HEK293 (cell line): ENCODE measurements around the gene ATP6V1B1.

ENCODE experiments used
- CTCF ChIA-PET: fragments of 350-600 bp; formaldehyde crosslinking; extraction: SDS; loops from one replicate; lab custom pipeline; 2021; ENCODE audit warnings: antibody characterized with exemption; lab: Yijun Ruan, JAX
- POLR2A ChIA-PET: fragments of 300-600 bp; formaldehyde crosslinking; extraction: SDS; loops from one replicate; lab custom pipeline; 2020; ENCODE audit warnings: antibody characterized with exemption, inconsistent platforms; lab: Yijun Ruan, JAX
- H3K27ac ChIP-seq: fragments of 200-500 bp; sonication (Bioruptor generic); 2 replicates; pipeline ENCODE4 v1.5.1; 2014; ENCODE audit warnings: low read depth, low read length, control low read depth, inconsistent platforms; ENCODE audit errors: extremely low read depth
- H3K36me3 ChIP-seq, 2 experiments: fragments of 200-500 bp in 1 of 2; sonication (Bioruptor generic) in 1 of 2; 1 replicate in 1 of 2; 2 replicates in 1 of 2; pipeline ENCODE4 v1.5.1; 2014 to 2017; ENCODE audit warnings: inconsistent platforms in 2 of 2, low read length in 2 of 2; ENCODE audit not compliant: control insufficient read depth in 2 of 2, insufficient read depth in 1 of 2
- H3K4me1 ChIP-seq: fragments of 200-500 bp; sonication (Bioruptor generic); 2 replicates; pipeline ENCODE4 v1.5.1; 2014; ENCODE audit warnings: mild to moderate bottlenecking, low read length, inconsistent platforms; ENCODE audit not compliant: control insufficient read depth, insufficient read depth
- H3K4me3 ChIP-seq: 2 replicates; pipeline ENCODE4 v1.5.1; 2011; ENCODE audit warnings: low read depth, mild to moderate bottlenecking, control low read depth, low read length, moderate library complexity
- H3K9me3 ChIP-seq: fragments of 200-500 bp; sonication (Bioruptor generic); 2 replicates; pipeline ENCODE4 v1.5.1; 2014; ENCODE audit warnings: low read depth, low read length, inconsistent platforms; ENCODE audit not compliant: control insufficient read depth, insufficient read depth
- BCL11A ChIP-seq: fragments of 450-650 bp; formaldehyde crosslinking; IDR thresholded peaks from 2 replicates; pipeline ENCODE4 v1.5.1; 2016; ENCODE audit warnings: low read depth, missing biosample characterization, missing genetic modification characterization
- EGR2 ChIP-seq: fragments of 450-650 bp; formaldehyde crosslinking; IDR thresholded peaks from 2 replicates; pipeline ENCODE4 v1.5.1; 2016; ENCODE audit warnings: low read depth, missing biosample characterization, missing genetic modification characterization
- GLI4 ChIP-seq: fragments of 450-650 bp; formaldehyde crosslinking; IDR thresholded peaks from 2 replicates; pipeline ENCODE4 v1.5.1; 2016; ENCODE audit warnings: missing biosample characterization, missing genetic modification characterization
- HOXA7 ChIP-seq: sonication (generic); formaldehyde crosslinking; IDR thresholded peaks from 2 replicates; pipeline ENCODE4 v1.8.1; 2022; ENCODE audit warnings: missing genetic modification reagents, borderline replicate concordance
- KLF10 ChIP-seq: fragments of 450-650 bp; IDR thresholded peaks from 2 replicates; pipeline ENCODE4 v1.5.1; 2018; ENCODE audit warnings: missing biosample characterization, mild to moderate bottlenecking, missing genetic modification characterization
- KLF16 ChIP-seq: fragments of 450-650 bp; formaldehyde crosslinking; IDR thresholded peaks from 2 replicates; pipeline ENCODE4 v1.5.1; 2017; ENCODE audit warnings: missing biosample characterization, missing genetic modification characterization
- SCRT2 ChIP-seq: fragments of 450-650 bp; formaldehyde crosslinking; IDR thresholded peaks from 2 replicates; pipeline ENCODE4 v1.5.1; 2016; ENCODE audit warnings: missing biosample characterization, missing genetic modification characterization
- YY1 ChIP-seq: fragments of 450-650 bp; formaldehyde crosslinking; IDR thresholded peaks from 2 replicates; pipeline ENCODE4 v1.5.1; 2018; ENCODE audit warnings: missing biosample characterization, missing genetic modification characterization
- YY2 ChIP-seq: fragments of 450-650 bp; formaldehyde crosslinking; IDR thresholded peaks from 2 replicates; pipeline ENCODE4 v1.5.1; 2016; ENCODE audit warnings: missing biosample characterization, missing genetic modification characterization
- ZBTB48 ChIP-seq: fragments of 450-650 bp; formaldehyde crosslinking; IDR thresholded peaks from 2 replicates; pipeline ENCODE4 v1.5.1; 2016; ENCODE audit warnings: missing biosample characterization, missing genetic modification characterization
- ZFP37 ChIP-seq: fragments of 450-650 bp; formaldehyde crosslinking; IDR thresholded peaks from 2 replicates; pipeline ENCODE4 v1.5.1; 2016; ENCODE audit warnings: missing biosample characterization, missing genetic modification characterization
- ZIC2 ChIP-seq: fragments of 450-650 bp; formaldehyde crosslinking; IDR thresholded peaks from 2 replicates; pipeline ENCODE4 v1.5.1; 2016; ENCODE audit warnings: missing biosample characterization, missing genetic modification characterization
- ZNF121 ChIP-seq: fragments of 450-650 bp; formaldehyde crosslinking; IDR thresholded peaks from 2 replicates; pipeline ENCODE4 v1.5.1; 2016; ENCODE audit warnings: missing biosample characterization, missing genetic modification characterization
- ZNF24 ChIP-seq: fragments of 450-650 bp; formaldehyde crosslinking; IDR thresholded peaks from 2 replicates; pipeline ENCODE4 v1.5.1; 2016; ENCODE audit warnings: missing biosample characterization, missing genetic modification characterization
- ZNF266 ChIP-seq: fragments of 450-650 bp; formaldehyde crosslinking; IDR thresholded peaks from 2 replicates; pipeline ENCODE4 v1.5.1; 2016; ENCODE audit warnings: missing biosample characterization, missing genetic modification characterization, low read depth
- ZNF521 ChIP-seq: fragments of 450-650 bp; formaldehyde crosslinking; IDR thresholded peaks from 2 replicates; pipeline ENCODE4 v1.5.1; 2017; ENCODE audit warnings: missing biosample characterization, mild to moderate bottlenecking, missing genetic modification characterization
- ZNF529 ChIP-seq: fragments of 450-650 bp; formaldehyde crosslinking; IDR thresholded peaks from 2 replicates; pipeline ENCODE4 v1.5.1; 2017; ENCODE audit warnings: missing genetic modification characterization, missing biosample characterization; ENCODE audit not compliant: insufficient replicate concordance
- ZNF544 ChIP-seq: fragments of 450-650 bp; formaldehyde crosslinking; IDR thresholded peaks from 2 replicates; pipeline ENCODE4 v1.5.0; 2017; ENCODE audit warnings: missing biosample characterization, missing genetic modification characterization
- ZNF707 ChIP-seq: fragments of 450-650 bp; formaldehyde crosslinking; IDR thresholded peaks from 2 replicates; pipeline ENCODE4 v1.5.1; 2016; ENCODE audit warnings: missing biosample characterization, missing genetic modification characterization
- ZNF776 ChIP-seq: fragments of 450-650 bp; formaldehyde crosslinking; IDR thresholded peaks from 2 replicates; pipeline ENCODE4 v1.5.0; 2017; ENCODE audit warnings: missing biosample characterization, missing genetic modification characterization, borderline replicate concordance
- ZNF830 ChIP-seq: fragments of 450-650 bp; IDR thresholded peaks from 2 replicates; pipeline ENCODE4 v1.5.0; 2018; ENCODE audit warnings: missing biosample characterization, missing genetic modification characterization, low read depth, mild to moderate bottlenecking, moderate library complexity
- TF ChIP-seq, protein P1 (sequence below): fragments of 450-650 bp; formaldehyde crosslinking; IDR thresholded peaks from 2 replicates; pipeline ENCODE4 v1.5.1; 2016; ENCODE audit warnings: missing biosample characterization, missing genetic modification characterization
- TF ChIP-seq, protein P2 (sequence below): fragments of 450-650 bp; formaldehyde crosslinking; IDR thresholded peaks from 2 replicates; pipeline ENCODE4 v1.5.1; 2017; ENCODE audit warnings: missing biosample characterization, missing genetic modification characterization
- TF ChIP-seq, protein P3 (sequence below): fragments of 450-650 bp; formaldehyde crosslinking; optimal IDR thresholded peaks from 2 replicates; pipeline ENCODE3; 2016; ENCODE audit warnings: missing biosample characterization, mild to moderate bottlenecking, missing genetic modification characterization

ATP6V1B1 gene

DNA sequence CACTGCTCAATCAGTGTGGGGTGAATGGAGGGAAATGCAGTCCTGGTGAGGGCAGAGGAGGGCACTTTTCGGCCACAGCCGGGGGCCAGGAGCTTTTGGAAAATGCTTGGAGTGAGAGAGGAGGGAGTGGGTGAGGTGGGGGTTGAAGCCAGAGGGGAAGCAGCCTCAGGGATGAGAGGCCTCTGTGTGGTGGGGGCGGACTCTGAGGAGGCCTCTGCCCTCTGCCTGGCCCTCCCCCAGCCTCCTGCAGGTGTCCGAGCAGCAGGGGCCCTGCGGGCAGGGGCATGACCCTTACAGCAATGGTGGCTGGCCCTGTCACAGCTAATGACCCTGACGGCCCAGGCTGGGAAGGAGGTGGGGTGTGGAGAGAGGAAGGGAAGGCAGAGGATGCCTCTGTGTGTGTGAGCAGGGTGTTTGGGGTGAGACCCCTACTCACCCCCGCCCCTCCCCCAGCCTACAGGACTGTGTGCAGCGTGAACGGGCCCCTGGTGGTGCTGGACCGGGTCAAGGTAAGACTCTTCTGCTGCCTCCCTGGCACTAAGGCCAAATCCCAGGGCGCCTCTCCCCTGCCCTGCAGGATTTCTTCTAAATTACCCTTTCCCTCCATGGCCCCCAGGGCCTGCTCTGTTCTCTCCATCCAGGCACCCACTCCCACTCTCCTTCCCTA is 7.6 kb downstream of the ATP6V1B1 start (continued):
- TF ChIP-seq BCL11A (tag by site-specific recombination), result no peak
- no peak for TF ChIP-seq ZNF776
- TF ChIP-seq EGR2 (tag by site-specific recombination), result peak; percentile 54
- TF ChIP-seq, protein P1, sequence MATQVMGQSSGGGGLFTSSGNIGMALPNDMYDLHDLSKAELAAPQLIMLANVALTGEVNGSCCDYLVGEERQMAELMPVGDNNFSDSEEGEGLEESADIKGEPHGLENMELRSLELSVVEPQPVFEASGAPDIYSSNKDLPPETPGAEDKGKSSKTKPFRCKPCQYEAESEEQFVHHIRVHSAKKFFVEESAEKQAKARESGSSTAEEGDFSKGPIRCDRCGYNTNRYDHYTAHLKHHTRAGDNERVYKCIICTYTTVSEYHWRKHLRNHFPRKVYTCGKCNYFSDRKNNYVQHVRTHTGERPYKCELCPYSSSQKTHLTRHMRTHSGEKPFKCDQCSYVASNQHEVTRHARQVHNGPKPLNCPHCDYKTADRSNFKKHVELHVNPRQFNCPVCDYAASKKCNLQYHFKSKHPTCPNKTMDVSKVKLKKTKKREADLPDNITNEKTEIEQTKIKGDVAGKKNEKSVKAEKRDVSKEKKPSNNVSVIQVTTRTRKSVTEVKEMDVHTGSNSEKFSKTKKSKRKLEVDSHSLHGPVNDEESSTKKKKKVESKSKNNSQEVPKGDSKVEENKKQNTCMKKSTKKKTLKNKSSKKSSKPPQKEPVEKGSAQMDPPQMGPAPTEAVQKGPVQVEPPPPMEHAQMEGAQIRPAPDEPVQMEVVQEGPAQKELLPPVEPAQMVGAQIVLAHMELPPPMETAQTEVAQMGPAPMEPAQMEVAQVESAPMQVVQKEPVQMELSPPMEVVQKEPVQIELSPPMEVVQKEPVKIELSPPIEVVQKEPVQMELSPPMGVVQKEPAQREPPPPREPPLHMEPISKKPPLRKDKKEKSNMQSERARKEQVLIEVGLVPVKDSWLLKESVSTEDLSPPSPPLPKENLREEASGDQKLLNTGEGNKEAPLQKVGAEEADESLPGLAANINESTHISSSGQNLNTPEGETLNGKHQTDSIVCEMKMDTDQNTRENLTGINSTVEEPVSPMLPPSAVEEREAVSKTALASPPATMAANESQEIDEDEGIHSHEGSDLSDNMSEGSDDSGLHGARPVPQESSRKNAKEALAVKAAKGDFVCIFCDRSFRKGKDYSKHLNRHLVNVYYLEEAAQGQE (tag by site-specific recombination), result no peak
- no peak for TF ChIP-seq YY2 (tag by site-specific recombination)
- TF ChIP-seq ZIC2 (tag by site-specific recombination), result peak; percentile 16; the same call in 1 of the 2 replicates
- no peak for TF ChIP-seq ZNF529 (tag by site-specific recombination)
- no peak for TF ChIP-seq ZNF24 (tag by site-specific recombination)
- TF ChIP-seq ZNF266 (tag by site-specific recombination), result no peak
- TF ChIP-seq, all 188 proteins: peak for 3

DNA sequence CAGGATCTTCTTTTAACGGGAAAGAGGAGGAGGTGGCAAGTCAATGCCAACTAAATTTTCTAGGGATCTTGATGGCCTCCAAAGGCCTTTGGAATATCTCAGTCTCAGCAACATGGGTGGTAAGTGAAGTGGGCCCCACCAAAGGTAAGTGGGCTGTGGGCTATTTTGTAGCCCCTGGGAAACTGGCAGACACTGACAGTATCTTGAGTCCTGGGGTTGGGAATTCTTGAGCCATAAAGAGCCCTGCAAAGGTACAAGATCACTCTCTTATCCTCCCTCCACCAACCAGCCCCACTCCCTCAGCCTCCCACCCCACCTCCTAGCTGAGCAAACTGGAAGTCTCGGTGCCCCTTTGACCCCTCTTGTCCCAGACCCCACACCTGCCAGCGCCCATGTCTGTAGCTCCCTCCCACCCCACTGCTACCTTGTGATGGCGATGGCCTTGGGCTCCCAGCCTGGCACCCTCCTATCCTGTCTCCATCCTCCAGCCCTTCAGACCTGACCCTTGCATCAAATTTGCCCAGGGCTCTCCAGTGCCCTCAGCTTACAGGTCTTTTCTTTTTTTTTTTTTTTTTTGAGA is 8.5 kb downstream of the ATP6V1B1 start:
- CTCF ChIA-PET, result interaction anchor here (1.1 to 1.9 kb wide), 3 partner anchors 24 to 83 kb away, joined by 4 to 6 read pairs (median 6); no protein-coding TSS in a partner anchor
- no peak overlapping the region for H3K4me3 ChIP-seq
- H3K4me1 ChIP-seq, result peaks cover 2% of the 10 kb centered on the region; the same call in 1 of the 2 replicates
- no peak overlapping the region for H3K27ac ChIP-seq
- H3K9me3 ChIP-seq, result no peaks in the 10 kb centered on the region
- POLR2A ChIA-PET, result no interaction called here
- peaks cover 0 to 10% of the 10 kb centered on the region in 2 experiments; a peak in 2 of 3 replicates for H3K36me3 ChIP-seq
- TF ChIP-seq ZNF830 (tag by site-specific recombination) (no peak), SCRT2 (no peak), ZNF121 (no peak), GLI4 (tag by site-specific recombination) (no peak), ZBTB48 (tag by site-specific recombination) (no peak), ZNF707 (tag by site-specific recombination) (no peak), KLF10 (tag by site-specific recombination) (no peak), YY1 (tag by site-specific recombination) (no peak), HOXA7 (CRISPR knock-in tag) (no peak), ZFP37 (no peak), KLF16 (tag by site-specific recombination) (no peak), ZNF521 (tag by site-specific recombination) (no peak), ZNF544 (tag by site-specific recombination) (no peak)
- TF ChIP-seq, protein P2, sequence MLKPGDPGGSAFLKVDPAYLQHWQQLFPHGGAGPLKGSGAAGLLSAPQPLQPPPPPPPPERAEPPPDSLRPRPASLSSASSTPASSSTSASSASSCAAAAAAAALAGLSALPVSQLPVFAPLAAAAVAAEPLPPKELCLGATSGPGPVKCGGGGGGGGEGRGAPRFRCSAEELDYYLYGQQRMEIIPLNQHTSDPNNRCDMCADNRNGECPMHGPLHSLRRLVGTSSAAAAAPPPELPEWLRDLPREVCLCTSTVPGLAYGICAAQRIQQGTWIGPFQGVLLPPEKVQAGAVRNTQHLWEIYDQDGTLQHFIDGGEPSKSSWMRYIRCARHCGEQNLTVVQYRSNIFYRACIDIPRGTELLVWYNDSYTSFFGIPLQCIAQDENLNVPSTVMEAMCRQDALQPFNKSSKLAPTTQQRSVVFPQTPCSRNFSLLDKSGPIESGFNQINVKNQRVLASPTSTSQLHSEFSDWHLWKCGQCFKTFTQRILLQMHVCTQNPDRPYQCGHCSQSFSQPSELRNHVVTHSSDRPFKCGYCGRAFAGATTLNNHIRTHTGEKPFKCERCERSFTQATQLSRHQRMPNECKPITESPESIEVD, result no peak
- TF ChIP-seq, protein P3, sequence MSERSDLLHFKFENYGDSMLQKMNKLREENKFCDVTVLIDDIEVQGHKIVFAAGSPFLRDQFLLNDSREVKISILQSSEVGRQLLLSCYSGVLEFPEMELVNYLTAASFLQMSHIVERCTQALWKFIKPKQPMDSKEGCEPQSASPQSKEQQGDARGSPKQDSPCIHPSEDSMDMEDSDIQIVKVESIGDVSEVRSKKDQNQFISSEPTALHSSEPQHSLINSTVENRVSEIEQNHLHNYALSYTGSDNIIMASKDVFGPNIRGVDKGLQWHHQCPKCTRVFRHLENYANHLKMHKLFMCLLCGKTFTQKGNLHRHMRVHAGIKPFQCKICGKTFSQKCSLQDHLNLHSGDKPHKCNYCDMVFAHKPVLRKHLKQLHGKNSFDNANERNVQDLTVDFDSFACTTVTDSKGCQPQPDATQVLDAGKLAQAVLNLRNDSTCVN (tag by site-specific recombination), result no peak
